Type B pancreatic cell (in vitro differentiated cells): ENCODE results near the gene FOCAD. TPM values are rescaled to one million over a fixed set of nuclear protein-coding genes. Genes with fewer than 3 reads are reported as not detected.
A peak's percentile ranks its signal among the peaks of the same experiment; 100 is the strongest.

ENCODE experiments used
- DNase-seq: peaks from one replicate; pipeline ENCODE4 v3.0.0; 2021; ENCODE audit warnings: mixed read lengths; ENCODE audit not compliant: unreplicated experiment; ENCODE audit errors: extremely low spot score
- H3K27ac Mint-ChIP-seq: 2 replicates; pipeline ENCODE4 v1.8.0; 2021; ENCODE audit warnings: mild to moderate bottlenecking, mixed read lengths
- H3K27me3 Mint-ChIP-seq: 2 replicates; pipeline ENCODE4 v1.8.0; 2021; ENCODE audit warnings: mixed read lengths
- H3K36me3 Mint-ChIP-seq: 2 replicates; pipeline ENCODE4 v1.8.0; 2021; ENCODE audit warnings: mixed read lengths
- H3K4me1 Mint-ChIP-seq: one replicate; pipeline ENCODE4 v1.8.0; 2021; ENCODE audit warnings: mixed read lengths; ENCODE audit not compliant: unreplicated experiment
- H3K4me3 Mint-ChIP-seq: 2 replicates; pipeline ENCODE4 v1.8.0; 2021; ENCODE audit warnings: mild to moderate bottlenecking, mixed read lengths
- H3K9me3 Mint-ChIP-seq: 2 replicates; pipeline ENCODE4 v1.8.0; 2021; ENCODE audit warnings: mixed read lengths
- CTCF ChIP-seq: fragments of 200-600 bp; sonication (generic); conservative IDR thresholded peaks from 2 replicates; pipeline ENCODE4 v1.5.0; 2021; ENCODE audit warnings: antibody characterized with exemption, mild to moderate bottlenecking
- long read RNA-seq: library from polyadenylated mRNA; unstranded; transcript quantifications from one replicate; pipeline ENCODE4 v2.0.0, GENCODE V29; 2020
- total RNA-seq: library from RNA; stranded (reverse); gene quantifications from 2 replicates; pipeline ENCODE4 v1.2.1, GENCODE V29; 2021; ENCODE audit warnings: low replicate concordance

The FOCAD gene
- total RNA-seq = 46.1 and 51.0 TPM in 2 replicates
- long read RNA-seq, partial matches to known transcripts = 33 of 52 reads
- long read RNA-seq, other reads (novel, unspliced or antisense) = 19 of 52 reads

DNA sequence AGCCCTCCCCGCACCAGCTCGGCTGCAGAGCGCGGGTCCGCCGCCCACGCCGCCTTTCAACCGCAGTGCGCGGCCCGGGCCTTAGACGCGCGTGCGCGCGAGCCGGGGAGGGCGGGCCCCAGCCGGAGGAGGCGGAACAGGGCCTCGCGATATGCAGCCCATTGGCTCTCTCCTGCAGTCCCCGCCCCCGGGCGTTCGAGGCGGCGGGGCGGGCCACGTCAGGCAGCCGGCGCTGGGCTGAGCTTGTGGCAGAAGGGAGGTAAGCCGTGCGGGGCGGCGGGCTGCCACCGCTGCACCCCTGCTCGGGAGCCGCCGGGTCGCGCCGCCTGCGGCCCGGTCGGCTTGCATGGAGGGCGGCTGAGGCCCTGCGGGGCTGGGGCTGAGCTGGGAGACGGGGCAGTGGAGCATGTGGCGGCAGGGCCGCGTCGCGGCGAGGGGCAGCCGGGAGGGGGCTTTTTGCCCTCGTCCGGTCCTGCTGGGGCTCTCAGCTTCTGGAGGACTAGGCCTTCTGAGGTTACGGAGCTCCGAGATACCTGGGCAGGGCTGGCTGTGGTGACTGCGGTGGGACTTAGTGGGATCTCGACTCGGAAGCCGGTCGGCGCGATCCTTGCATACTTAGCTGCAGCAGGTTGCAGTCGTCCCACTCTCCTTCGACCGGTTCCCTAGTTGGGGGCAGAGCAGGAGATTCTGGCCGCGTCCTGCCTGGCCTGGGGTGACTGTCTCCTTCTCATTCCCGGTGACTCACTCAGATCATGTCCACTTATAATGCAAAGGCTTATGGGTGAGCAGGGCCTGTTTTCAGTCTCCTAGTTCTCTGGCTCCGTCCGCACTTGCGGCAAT lies at the start of gene FOCAD:
Gene FOCAD (plus strand): TSS at position 225 of the 840 bp plus-strand sequence. CDS start 31,095 bp downstream, outside the sequence.
- Mint-ChIP-seq H3K27ac (peak within 1 kb of the TSS; percentile 91), H3K9me3 (no peaks in the 10 kb centered on the region), H3K4me1 (peaks cover 21% of the 10 kb centered on the region), H3K4me3 (peak within 1 kb of the TSS; percentile 92), H3K36me3 (no peaks in the 10 kb centered on the region), H3K27me3 (no peaks in the 10 kb centered on the region)
- no peak for TF ChIP-seq CTCF
- peak; percentile 97 for DNase-seq

GRCh38 chr9:20634895-20635294 lies 49.2 kb upstream of the FOCAD start:
- Mint-ChIP-seq H3K9me3 (no peaks in the 10 kb centered on the region), H3K27ac (no peak overlapping the region), H3K27me3 (no peaks in the 10 kb centered on the region), H3K4me3 (no peak overlapping the region), H3K36me3 (no peaks in the 10 kb centered on the region), H3K4me1 (no peaks in the 10 kb centered on the region)
- DNase-seq = no peak
- TF ChIP-seq CTCF = no peak

DNA sequence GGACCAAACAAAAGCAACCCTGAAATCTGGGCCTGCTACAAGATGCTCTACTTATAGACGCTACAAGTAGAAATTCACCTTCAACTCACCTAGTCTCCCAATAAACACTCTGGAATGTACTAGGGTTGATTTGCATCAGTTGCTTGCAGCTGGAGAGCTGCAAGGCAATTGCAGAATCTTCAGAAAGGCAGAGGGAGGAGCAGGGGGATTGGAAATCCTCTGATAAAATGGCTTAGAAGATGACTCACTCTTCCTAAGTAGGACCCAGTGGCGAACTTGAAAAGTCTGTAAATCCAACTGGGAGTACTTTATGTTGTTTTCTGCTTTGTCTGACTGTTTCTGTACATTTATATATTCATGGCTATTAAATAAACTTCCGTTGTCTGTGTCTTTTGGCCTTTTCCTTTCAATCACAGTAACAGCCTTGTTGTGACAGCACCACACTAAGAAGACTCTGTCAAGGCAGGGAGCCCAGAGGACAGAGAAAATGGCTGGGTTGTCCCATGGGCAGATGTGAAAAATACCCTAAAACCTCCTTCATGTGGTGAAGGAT lies 47.1 kb upstream of the FOCAD start:
- Mint-ChIP-seq H3K27me3 (no peaks in the 10 kb centered on the region), H3K4me3 (no peak overlapping the region), H3K4me1 (peaks cover 6% of the 10 kb centered on the region), H3K9me3 (peaks cover 5% of the 10 kb centered on the region), H3K27ac (no peak overlapping the region), H3K36me3 (no peaks in the 10 kb centered on the region)
- TF ChIP-seq CTCF = no peak
- DNase-seq = no peak

GRCh38 chr9:20640331-20641187 lies 43.5 kb upstream of the FOCAD start:
- no peak overlapping the region for H3K27ac Mint-ChIP-seq
- no peaks in the 10 kb centered on the region for H3K36me3 Mint-ChIP-seq
- H3K4me3 Mint-ChIP-seq = no peak overlapping the region
- no peak for DNase-seq
- peaks cover 5% of the 10 kb centered on the region for H3K9me3 Mint-ChIP-seq
- peaks cover 6% of the 10 kb centered on the region for H3K4me1 Mint-ChIP-seq
- H3K27me3 Mint-ChIP-seq = no peaks in the 10 kb centered on the region
- no peak for TF ChIP-seq CTCF

GRCh38 chr9:20642045-20642444 lies 42.0 kb upstream of the FOCAD start:
- TF ChIP-seq CTCF = no peak
- Mint-ChIP-seq H3K27ac (no peak overlapping the region), H3K9me3 (peaks cover 5% of the 10 kb centered on the region), H3K27me3 (no peaks in the 10 kb centered on the region), H3K4me1 (peaks cover 6% of the 10 kb centered on the region), H3K4me3 (no peak overlapping the region), H3K36me3 (no peaks in the 10 kb centered on the region)
- no peak for DNase-seq
